ENCODE results near the gene NLRP6.
"Not testable (repeated sequence)": the region's sequence is repeated elsewhere in the genome, so short reads cannot be mapped to it uniquely, and the experiment has no call there.

The NLRP6 gene

DNA sequence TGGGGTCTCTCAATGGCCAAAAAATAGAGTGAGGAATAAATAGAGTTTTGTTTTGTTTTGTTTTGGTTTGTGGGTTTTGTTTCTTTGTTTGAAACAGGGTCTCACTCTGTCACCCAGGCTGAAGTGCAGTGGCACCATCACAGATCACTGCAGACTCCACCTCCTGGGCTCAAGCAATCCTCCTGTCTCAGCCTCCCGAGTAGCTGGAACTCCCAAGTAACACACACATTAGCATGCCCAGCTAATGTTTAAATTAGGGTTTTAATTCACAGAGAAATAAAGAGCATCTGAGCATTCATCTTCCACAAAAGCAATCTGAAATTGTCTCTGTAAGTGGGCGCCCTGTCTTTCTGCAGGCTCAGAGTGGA is 51.7 kb downstream of the NLRP6 start:
- no peak for DNase-seq
- peaks cover 2 to 69% (median 30%) of the 10 kb centered on the region in 4 experiments for H3K4me1 ChIP-seq (ENCODE audit: control extremely low read depth in 1 of 4, control insufficient read depth in 4 of 4, insufficient read depth in 4 of 4, low read length in 3 of 4)
- POLR2A ChIA-PET: no interaction called here
- CTCF ChIA-PET: interaction anchor here (0.9 to 1.9 kb wide), 5 partner anchors 10 to 26 kb away, joined by 3 to 16 read pairs (median 6); partner anchors contain the start of gene IFITM3
- H3K4me3 ChIP-seq (ENCODE audit: control insufficient read depth in 1 of 7, extremely low read depth in 1 of 7, insufficient read depth in 4 of 7, low read depth in 2 of 7, low read length in 6 of 7): no peak overlapping the region
- 100% methylated on average over 1 of the region's 2 CpGs for WGBS (ENCODE audit: insufficient coverage)
- no peaks in the 10 kb centered on the region for H3K27me3 ChIP-seq (replicated peaks in 2 of 5; ENCODE audit: control insufficient read depth in 4 of 5, insufficient read depth in 5 of 5, low read length in 4 of 5)
- no peaks in the 10 kb centered on the region for H3K36me3 ChIP-seq (ENCODE audit: control insufficient read depth in 4 of 4, insufficient read depth in 4 of 4, low read length in 3 of 4)
- H3K27ac ChIP-seq (ENCODE audit: insufficient read depth in 1 of 2, low read depth in 1 of 2, low read length in 2 of 2, poor library complexity in 1 of 2, severe bottlenecking in 2 of 2): peak overlapping the region in 1 of 2 experiments; percentile 70
- peaks cover 0 to 5% (median 0%) of the 10 kb centered on the region in 5 experiments for H3K9me3 ChIP-seq (ENCODE audit: control extremely low read depth in 1 of 5, control insufficient read depth in 4 of 5, insufficient read depth in 2 of 5, low read depth in 1 of 5, low read length in 4 of 5)

- Histone ChIP-seq H3K9me3 (ENCODE audit: control extremely low read depth in 1 of 5, control insufficient read depth in 4 of 5, insufficient read depth in 2 of 5, low read depth in 1 of 5, low read length in 4 of 5) (peaks cover 0 to 5% (median 0%) of the 10 kb centered on the region in 5 experiments), H3K4me1 (ENCODE audit: control extremely low read depth in 1 of 4, control insufficient read depth in 4 of 4, insufficient read depth in 4 of 4, low read length in 3 of 4) (peaks cover 2 to 70% (median 31%) of the 10 kb centered on the region in 4 experiments), H3K27ac (ENCODE audit: insufficient read depth in 1 of 2, low read depth in 1 of 2, low read length in 2 of 2, poor library complexity in 1 of 2, severe bottlenecking in 2 of 2) (peak overlapping the region in 1 of 2 experiments; percentile 70), H3K27me3 (replicated peaks in 2 of 5; ENCODE audit: control insufficient read depth in 4 of 5, insufficient read depth in 5 of 5, low read length in 4 of 5) (no peaks in the 10 kb centered on the region), H3K36me3 (ENCODE audit: control insufficient read depth in 4 of 4, insufficient read depth in 4 of 4, low read length in 3 of 4) (no peaks in the 10 kb centered on the region), H3K4me3 (ENCODE audit: control insufficient read depth in 1 of 7, extremely low read depth in 1 of 7, insufficient read depth in 4 of 7, low read depth in 2 of 7, low read length in 6 of 7) (no peak overlapping the region)
- ChIA-PET POLR2A (no interaction called here), CTCF (interaction anchor here (0.9 to 1.9 kb wide), 5 partner anchors 9 to 25 kb away, joined by 3 to 16 read pairs (median 6); partner anchors contain the start of gene IFITM3)
- no peak for DNase-seq
- WGBS (ENCODE audit: insufficient coverage): 96% methylated on average over 11 of the region's 14 CpGs
Measured at GRCh38 chr11:330307-330693, 52.1 kb downstream of the NLRP6 start.

- Histone ChIP-seq H3K27me3 (replicated peaks in 2 of 5; ENCODE audit: control insufficient read depth in 4 of 5, insufficient read depth in 5 of 5, low read length in 4 of 5) (no peaks in the 10 kb centered on the region), H3K4me1 (ENCODE audit: control extremely low read depth in 1 of 4, control insufficient read depth in 4 of 4, insufficient read depth in 4 of 4, low read length in 3 of 4) (peaks cover 2 to 73% (median 36%) of the 10 kb centered on the region in 4 experiments), H3K9me3 (ENCODE audit: control extremely low read depth in 1 of 5, control insufficient read depth in 4 of 5, insufficient read depth in 2 of 5, low read depth in 1 of 5, low read length in 4 of 5) (peaks cover 0 to 5% (median 0%) of the 10 kb centered on the region in 5 experiments), H3K27ac (ENCODE audit: insufficient read depth in 1 of 2, low read depth in 1 of 2, low read length in 2 of 2, poor library complexity in 1 of 2, severe bottlenecking in 2 of 2) (peak overlapping the region in 1 of 2 experiments; percentile 70), H3K36me3 (ENCODE audit: control insufficient read depth in 4 of 4, insufficient read depth in 4 of 4, low read length in 3 of 4) (no peaks in the 10 kb centered on the region), H3K4me3 (ENCODE audit: control insufficient read depth in 1 of 7, extremely low read depth in 1 of 7, insufficient read depth in 4 of 7, low read depth in 2 of 7, low read length in 6 of 7) (no peak overlapping the region)
- 86% methylated on average over 31 of the region's 34 CpGs for WGBS (ENCODE audit: insufficient coverage)
- ChIA-PET CTCF (interaction anchor here (0.9 to 2.2 kb wide), 3 partner anchors 9 to 24 kb away, joined by 4 to 16 read pairs (median 6); partner anchors contain the start of gene IFITM3), POLR2A (no interaction called here)
- DNase-seq: no peak
Measured at GRCh38 chr11:330694-331357, 52.6 kb downstream of the NLRP6 start.

DNA sequence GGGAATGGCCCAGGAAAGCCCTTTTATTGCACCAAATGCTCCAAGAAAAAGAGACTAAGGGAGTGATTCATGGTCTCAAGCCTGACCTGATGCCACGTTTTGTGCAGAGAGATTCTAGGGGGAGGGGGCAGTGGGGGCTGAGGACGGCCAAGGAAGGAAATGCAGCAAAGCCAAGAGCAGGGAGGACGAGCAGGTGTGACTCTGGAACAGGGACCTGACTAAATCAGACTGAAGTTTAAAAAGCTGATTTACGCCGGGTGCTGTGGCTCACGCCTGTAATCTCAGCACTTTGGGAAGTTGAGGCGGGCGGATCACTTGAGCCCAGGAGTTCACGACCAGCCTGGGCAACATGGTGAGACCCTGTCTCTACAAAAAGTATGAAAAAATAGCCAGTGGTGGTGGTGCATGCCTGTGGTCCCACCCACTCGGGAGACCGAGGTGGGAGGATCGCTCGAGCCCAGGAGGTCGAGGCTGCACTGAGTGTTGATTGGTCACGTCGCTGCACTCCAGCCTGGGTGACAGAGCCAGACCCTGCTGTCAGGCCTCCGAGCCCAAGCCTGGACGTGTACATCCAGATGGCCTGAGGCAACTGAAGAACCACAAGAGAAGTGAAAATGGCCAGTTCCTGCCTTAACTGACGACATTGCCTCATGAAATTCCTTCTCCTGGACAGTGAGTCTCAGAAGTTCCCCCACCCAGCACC is 53.3 kb downstream of the NLRP6 start:
- no peaks in the 10 kb centered on the region for H3K36me3 ChIP-seq (ENCODE audit: control insufficient read depth in 4 of 4, insufficient read depth in 4 of 4, low read length in 3 of 4)
- 92% methylated on average over 17 of the region's 19 CpGs for WGBS (ENCODE audit: insufficient coverage)
- ChIA-PET CTCF (interaction anchor here (2.2 kb wide), 1 partner anchor 23 kb away, joined by 4 read pairs; no protein-coding TSS in a partner anchor), POLR2A (no interaction called here)
- peaks cover 0 to 5% (median 0%) of the 10 kb centered on the region in 5 experiments for H3K9me3 ChIP-seq (ENCODE audit: control extremely low read depth in 1 of 5, control insufficient read depth in 4 of 5, insufficient read depth in 2 of 5, low read depth in 1 of 5, low read length in 4 of 5)
- no peak overlapping the region for H3K27ac ChIP-seq (ENCODE audit: insufficient read depth in 1 of 2, low read depth in 1 of 2, low read length in 2 of 2, poor library complexity in 1 of 2, severe bottlenecking in 2 of 2)
- peaks cover 8 to 73% (median 38%) of the 10 kb centered on the region in 4 experiments for H3K4me1 ChIP-seq (ENCODE audit: control extremely low read depth in 1 of 4, control insufficient read depth in 4 of 4, insufficient read depth in 4 of 4, low read length in 3 of 4)
- no peaks in the 10 kb centered on the region for H3K27me3 ChIP-seq (replicated peaks in 2 of 5; ENCODE audit: control insufficient read depth in 4 of 5, insufficient read depth in 5 of 5, low read length in 4 of 5)
- no peak overlapping the region for H3K4me3 ChIP-seq (ENCODE audit: control insufficient read depth in 1 of 7, extremely low read depth in 1 of 7, insufficient read depth in 4 of 7, low read depth in 2 of 7, low read length in 6 of 7)
- no peak for DNase-seq

- Histone ChIP-seq H3K27ac (ENCODE audit: insufficient read depth in 1 of 2, low read depth in 1 of 2, low read length in 2 of 2, poor library complexity in 1 of 2, severe bottlenecking in 2 of 2) (no peak overlapping the region), H3K9me3 (ENCODE audit: control extremely low read depth in 1 of 5, control insufficient read depth in 4 of 5, insufficient read depth in 2 of 5, low read depth in 1 of 5, low read length in 4 of 5) (peaks cover 0 to 5% (median 0%) of the 10 kb centered on the region in 5 experiments), H3K27me3 (replicated peaks in 2 of 5; ENCODE audit: control insufficient read depth in 4 of 5, insufficient read depth in 5 of 5, low read length in 4 of 5) (no peaks in the 10 kb centered on the region), H3K4me1 (ENCODE audit: control extremely low read depth in 1 of 4, control insufficient read depth in 4 of 4, insufficient read depth in 4 of 4, low read length in 3 of 4) (peaks cover 8 to 72% (median 34%) of the 10 kb centered on the region in 4 experiments), H3K4me3 (ENCODE audit: control insufficient read depth in 1 of 7, extremely low read depth in 1 of 7, insufficient read depth in 4 of 7, low read depth in 2 of 7, low read length in 6 of 7) (no peak overlapping the region), H3K36me3 (ENCODE audit: control insufficient read depth in 4 of 4, insufficient read depth in 4 of 4, low read length in 3 of 4) (no peaks in the 10 kb centered on the region)
- WGBS (ENCODE audit: insufficient coverage): 92% methylated on average over 19 of the region's 23 CpGs
- POLR2A ChIA-PET: no interaction called here
- no peak for DNase-seq
- CTCF ChIA-PET: interaction anchor here (1.0 to 2.2 kb wide), 4 partner anchors 16 to 27 kb away, joined by 3 to 4 read pairs (median 4); no protein-coding TSS in a partner anchor
Measured at GRCh38 chr11:332651-333480, 54.7 kb downstream of the NLRP6 start.

DNA sequence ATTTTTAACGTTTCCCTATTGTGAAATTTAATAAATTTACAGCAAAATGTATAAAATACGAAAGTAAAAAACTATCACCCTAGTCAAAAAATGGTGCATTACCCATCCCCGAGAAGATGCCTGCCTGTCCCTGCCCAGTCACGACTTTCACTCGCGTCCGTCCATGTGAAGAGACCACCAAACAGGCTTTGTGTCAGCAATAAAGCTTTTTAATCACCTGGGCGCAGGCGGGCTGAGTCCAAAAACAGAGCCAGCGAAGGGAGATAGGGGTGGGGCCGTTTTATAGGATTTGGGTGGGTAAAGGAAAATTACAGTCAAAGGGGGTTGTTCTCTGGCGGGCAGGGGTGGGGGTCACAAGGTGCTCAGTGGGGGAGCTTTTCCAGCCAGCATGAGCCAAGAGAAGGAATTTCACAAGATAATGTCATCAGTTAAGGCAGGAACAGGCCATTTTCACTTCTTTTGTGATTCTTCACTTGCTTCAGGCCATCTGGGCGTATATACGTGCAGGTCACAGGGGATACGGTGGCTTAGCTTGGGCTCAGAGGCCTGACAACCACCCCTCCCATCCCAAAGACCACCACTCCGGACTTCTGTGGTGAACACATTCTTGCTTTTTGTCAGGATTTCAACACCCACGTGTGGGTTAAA is 55.5 kb downstream of the NLRP6 start:
- POLR2A ChIA-PET; H3K9me3 ChIP-seq (ENCODE audit: control extremely low read depth in 1 of 5, control insufficient read depth in 4 of 5, insufficient read depth in 2 of 5, low read depth in 1 of 5, low read length in 4 of 5); H3K27ac ChIP-seq (ENCODE audit: insufficient read depth in 1 of 2, low read depth in 1 of 2, low read length in 2 of 2, poor library complexity in 1 of 2, severe bottlenecking in 2 of 2); H3K27me3 ChIP-seq (replicated peaks in 2 of 5; ENCODE audit: control insufficient read depth in 4 of 5, insufficient read depth in 5 of 5, low read length in 4 of 5); DNase-seq; H3K36me3 ChIP-seq (ENCODE audit: control insufficient read depth in 4 of 4, insufficient read depth in 4 of 4, low read length in 3 of 4); H3K4me3 ChIP-seq (ENCODE audit: control insufficient read depth in 1 of 7, extremely low read depth in 1 of 7, insufficient read depth in 4 of 7, low read depth in 2 of 7, low read length in 6 of 7): not testable (repeated sequence)
- 93% methylated on average over 15 of the region's 17 CpGs for WGBS (ENCODE audit: insufficient coverage)
- CTCF ChIA-PET: interaction anchor here (0.7 to 1.5 kb wide), 4 partner anchors 15 to 28 kb away, joined by 3 to 4 read pairs (median 4); no protein-coding TSS in a partner anchor
- H3K4me1 ChIP-seq (ENCODE audit: control extremely low read depth in 1 of 4, control insufficient read depth in 4 of 4, insufficient read depth in 4 of 4, low read length in 3 of 4): peaks cover 8 to 65% (median 33%) of the 10 kb centered on the region in 4 experiments
